ENCODE measurements around the gene MFAP5. TPM values are rescaled to one million over a fixed set of nuclear protein-coding genes. Genes with fewer than 3 reads are reported as not detected.
"Not testable (repeated sequence)": the region's sequence is repeated elsewhere in the genome, so short reads cannot be mapped to it uniquely, and the experiment has no call there.

Gene MFAP5
- total RNA-seq, 1 donor = not detected

- H3K27me3 ChIP-seq (ENCODE audit: insufficient read depth, low read length) = no peaks in the 10 kb centered on the region
- H3K9me3 ChIP-seq (ENCODE audit: low read depth, low read length) = no peaks in the 10 kb centered on the region
- H3K4me3 ChIP-seq (ENCODE audit: low read length) = no peak overlapping the region
- peaks cover 17% of the 10 kb centered on the region for H3K4me1 ChIP-seq (ENCODE audit: insufficient read depth, low read length)
These were observed 40.0 kb downstream of the MFAP5 start for GRCh38 chr12:8622646-8623045.

DNA sequence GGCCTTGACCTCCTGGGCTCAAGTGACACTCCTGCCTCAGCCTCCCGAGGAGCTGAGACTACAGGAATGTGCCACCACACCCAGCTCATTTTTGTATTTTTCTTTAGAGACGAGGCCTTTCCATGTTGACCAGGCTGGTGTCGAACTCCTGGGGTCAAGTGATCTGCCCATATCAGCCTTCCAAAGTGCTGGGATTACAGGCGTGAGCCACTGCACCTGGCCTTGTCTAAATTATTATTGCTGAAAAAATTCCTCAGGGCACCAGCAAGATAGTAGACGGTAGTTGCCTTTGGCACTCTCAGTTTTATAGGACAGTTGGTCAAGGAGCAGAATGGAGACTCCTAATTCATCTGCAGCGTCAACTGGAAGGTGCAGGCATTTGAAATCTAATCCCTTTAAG is 47.4 kb downstream of the MFAP5 start:
- Histone ChIP-seq H3K9me3 (ENCODE audit: low read depth, low read length) (no peaks in the 10 kb centered on the region), H3K4me3 (ENCODE audit: low read length) (no peak overlapping the region), H3K27me3 (ENCODE audit: insufficient read depth, low read length) (no peaks in the 10 kb centered on the region), H3K4me1 (ENCODE audit: insufficient read depth, low read length) (peaks cover 19% of the 10 kb centered on the region)

- H3K9me3 ChIP-seq (ENCODE audit: low read depth, low read length); H3K4me3 ChIP-seq (ENCODE audit: low read length): not testable (repeated sequence)
These were observed 48.7 kb downstream of the MFAP5 start for GRCh38 chr12:8613881-8614280.

GRCh38 chr12:8612629-8613028 is 50.0 kb downstream of the MFAP5 start, which contains the start of gene AICDA:
Gene AICDA, minus strand, starts transcription at chr12:8612859. Its CDS starts 92 bp downstream, at chr12:8612767.
- Histone ChIP-seq H3K27me3 (ENCODE audit: insufficient read depth, low read length) (no peaks in the 10 kb centered on the region), H3K4me1 (ENCODE audit: insufficient read depth, low read length) (peaks cover 14% of the 10 kb centered on the region), H3K9me3 (ENCODE audit: low read depth, low read length) (no peaks in the 10 kb centered on the region), H3K4me3 (ENCODE audit: low read length) (no peak within 1 kb of the TSS)

More at GRCh38 chr12:8613881-8614280, 48.7 kb downstream of the MFAP5 start:
- H3K27me3 ChIP-seq (ENCODE audit: insufficient read depth, low read length) = not testable (repeated sequence)
- peaks cover 21% of the 10 kb centered on the region for H3K4me1 ChIP-seq (ENCODE audit: insufficient read depth, low read length)

DNA sequence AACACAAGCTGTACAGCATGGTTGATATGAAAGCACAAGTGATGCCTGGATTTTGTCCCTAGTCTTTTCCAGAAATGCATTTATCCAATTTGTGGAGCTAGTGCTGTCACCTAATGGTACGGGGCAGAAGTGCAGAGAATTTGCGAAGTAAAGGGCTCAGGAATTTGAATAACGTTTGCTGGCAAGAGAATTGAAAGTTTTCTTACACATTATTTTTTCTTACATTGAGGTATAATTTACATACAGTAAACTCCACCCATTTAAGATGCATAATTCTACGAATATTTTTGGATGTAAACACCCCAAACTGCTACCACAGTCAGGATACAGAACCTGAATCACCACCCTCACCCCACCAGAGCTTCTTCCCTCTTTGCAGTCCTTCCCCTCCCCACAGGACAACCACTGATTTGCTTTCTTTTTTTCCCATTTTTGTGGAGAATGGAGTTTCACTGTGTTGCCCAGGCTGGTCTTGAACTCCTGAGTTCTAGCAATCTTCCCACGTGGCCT is 53.5 kb downstream of the MFAP5 start:
- no peak overlapping the region for H3K4me3 ChIP-seq (ENCODE audit: low read length)

GRCh38 chr12:8606890-8607289 is 55.7 kb downstream of the MFAP5 start:
- Histone ChIP-seq H3K9me3 (ENCODE audit: low read depth, low read length) (no peaks in the 10 kb centered on the region), H3K4me1 (ENCODE audit: insufficient read depth, low read length) (peaks cover 35% of the 10 kb centered on the region), H3K4me3 (ENCODE audit: low read length) (no peak overlapping the region), H3K27me3 (ENCODE audit: insufficient read depth, low read length) (no peaks in the 10 kb centered on the region)

More for the DNA sequence above, 53.5 kb downstream of the MFAP5 start:
- Histone ChIP-seq H3K4me1 (ENCODE audit: insufficient read depth, low read length) (peaks cover 22% of the 10 kb centered on the region), H3K27me3 (ENCODE audit: insufficient read depth, low read length) (no peaks in the 10 kb centered on the region), H3K9me3 (ENCODE audit: low read depth, low read length) (no peaks in the 10 kb centered on the region)

GRCh38 chr12:8605057-8605456 is 57.6 kb downstream of the MFAP5 start:
- Histone ChIP-seq H3K9me3 (ENCODE audit: low read depth, low read length) (no peaks in the 10 kb centered on the region), H3K4me1 (ENCODE audit: insufficient read depth, low read length) (peaks cover 32% of the 10 kb centered on the region), H3K4me3 (ENCODE audit: low read length) (no peak overlapping the region), H3K27me3 (ENCODE audit: insufficient read depth, low read length) (no peaks in the 10 kb centered on the region)

- Histone ChIP-seq H3K9me3 (ENCODE audit: low read depth, low read length) (no peaks in the 10 kb centered on the region), H3K4me3 (ENCODE audit: low read length) (no peak overlapping the region)
These were observed 58.8 kb downstream of the MFAP5 start for GRCh38 chr12:8603856-8604255.

GRCh38 chr12:8603286-8603685 is 59.3 kb downstream of the MFAP5 start:
- peaks cover 21% of the 10 kb centered on the region for H3K4me1 ChIP-seq (ENCODE audit: insufficient read depth, low read length)
- no peaks in the 10 kb centered on the region for H3K27me3 ChIP-seq (ENCODE audit: insufficient read depth, low read length)
- H3K9me3 ChIP-seq (ENCODE audit: low read depth, low read length) = no peaks in the 10 kb centered on the region
- no peak overlapping the region for H3K4me3 ChIP-seq (ENCODE audit: low read length)

More at GRCh38 chr12:8603856-8604255, 58.8 kb downstream of the MFAP5 start:
- Histone ChIP-seq H3K27me3 (ENCODE audit: insufficient read depth, low read length) (no peaks in the 10 kb centered on the region), H3K4me1 (ENCODE audit: insufficient read depth, low read length) (peaks cover 23% of the 10 kb centered on the region)

- no peaks in the 10 kb centered on the region for H3K9me3 ChIP-seq (ENCODE audit: low read depth, low read length)
- H3K4me3 ChIP-seq (ENCODE audit: low read length) = no peak overlapping the region
- H3K4me1 ChIP-seq (ENCODE audit: insufficient read depth, low read length) = no peaks in the 10 kb centered on the region
- H3K27me3 ChIP-seq (ENCODE audit: insufficient read depth, low read length) = no peaks in the 10 kb centered on the region
These were observed 66.1 kb downstream of the MFAP5 start for GRCh38 chr12:8596561-8596960.

Other genes with a start within 250 kb of the MFAP5 start
- gene CLEC6A, start 206.9 kb downstream of the MFAP5 start, total RNA-seq = 1.0 TPM
- 10.9 TPM for gene CLEC4D, start 149.3 kb downstream of the MFAP5 start, total RNA-seq
- 25.6 TPM for gene CLEC4E, start 121.9 kb downstream of the MFAP5 start, total RNA-seq
- not detected for gene AICDA, start 50.0 kb downstream of the MFAP5 start, total RNA-seq
- gene RIMKLB, start 35.2 kb upstream of the MFAP5 start, total RNA-seq = 8.3 TPM
- gene A2ML1, start 159.8 kb upstream of the MFAP5 start, total RNA-seq = not detected

Data from mononuclear cell (primary cell).